ENCODE data around the gene OPCML. TPM values are rescaled to one million over a fixed set of nuclear protein-coding genes. Genes with fewer than 3 reads are reported as not detected.

The OPCML gene
- total and polyA plus RNA-seq, 7 experiments from 2014 or later, result not detected

DNA sequence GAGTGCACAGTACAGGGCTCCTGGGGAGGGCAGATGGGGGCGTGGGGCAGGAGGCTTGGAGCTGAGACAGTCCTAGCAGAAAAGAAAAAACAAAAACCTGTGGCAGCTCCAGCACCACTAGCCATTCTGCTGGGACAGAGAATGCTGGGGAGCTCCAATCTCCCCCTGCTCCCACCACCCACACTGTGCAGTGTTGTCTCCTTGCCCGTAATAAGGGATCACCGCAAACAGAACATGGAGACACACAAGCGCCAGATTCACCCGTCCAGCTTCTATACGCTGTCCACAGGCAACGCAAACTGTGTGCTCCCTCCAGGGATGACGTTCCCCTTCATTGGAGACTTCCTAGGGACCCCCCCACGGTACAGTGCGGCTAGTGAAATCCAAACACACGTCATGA, 31.4 kb downstream of the OPCML start:
- Histone ChIP-seq H3K36me3 (ENCODE audit: control insufficient read depth in 2 of 3, insufficient read depth in 3 of 3, low read length in 3 of 3) (no peaks in the 10 kb centered on the region), H3K4me1 (ENCODE audit: control insufficient read depth in 2 of 2, insufficient read depth in 2 of 2, low read length in 2 of 2) (no peaks in the 10 kb centered on the region), H3K9me3 (ENCODE audit: control insufficient read depth in 2 of 3, low read length in 3 of 3) (no peaks in the 10 kb centered on the region), H3K27ac (ENCODE audit: low read depth, low read length) (no peak overlapping the region), H3K27me3 (ENCODE audit: control insufficient read depth in 2 of 2, insufficient read depth in 2 of 2, low read length in 2 of 2) (no peaks in the 10 kb centered on the region), H3K4me3 (ENCODE audit: low read length) (no peak overlapping the region)
- intact Hi-C loops (cut with micrococcal nuclease), result no loop called here
- Mint-ChIP-seq H3K27ac (no peak overlapping the region), H3K4me1 (peaks cover 0 to 6% (median 0%) of the 10 kb centered on the region in 7 donors), H3K36me3 (peaks cover 0 to 4% (median 0%) of the 10 kb centered on the region in 5 donors), H3K27me3 (peaks cover 0 to 14% (median 0%) of the 10 kb centered on the region in 5 donors), H3K4me3 (no peak overlapping the region), H3K9me3 (peaks cover 0 to 9% (median 3%) of the 10 kb centered on the region in 11 donors)
- CTCF ChIA-PET, result no interaction called here
- ATAC-seq (no peak), DNase-seq (no peak)
- POLR2A ChIA-PET, result no interaction called here

DNA sequence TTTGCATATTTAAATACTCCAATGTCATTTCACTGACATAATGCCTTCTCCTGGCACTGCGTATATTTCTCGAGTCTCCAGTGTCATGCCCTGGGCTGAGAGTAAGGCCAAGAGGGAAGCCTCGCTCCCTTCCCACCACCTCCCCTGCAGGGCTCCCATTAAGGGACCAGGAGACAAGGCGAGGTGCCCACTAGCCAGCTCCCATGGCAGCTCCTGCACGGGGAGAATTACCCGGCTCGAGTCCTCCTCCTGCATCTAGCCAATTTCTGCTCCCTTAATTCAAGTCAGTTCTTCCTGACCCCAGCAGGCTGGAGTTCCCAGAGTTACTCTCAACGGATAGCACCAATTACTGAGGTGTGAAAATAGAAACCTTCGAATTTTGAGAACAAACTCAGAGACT, 31.9 kb downstream of the OPCML start:
- Mint-ChIP-seq H3K27ac (no peak overlapping the region), H3K4me1 (peaks cover 0 to 2% (median 0%) of the 10 kb centered on the region in 7 donors), H3K9me3 (peaks cover 0 to 9% (median 1%) of the 10 kb centered on the region in 11 donors), H3K36me3 (peaks cover 0 to 1% (median 0%) of the 10 kb centered on the region in 5 donors), H3K4me3 (no peak overlapping the region), H3K27me3 (peaks cover 0 to 10% (median 0%) of the 10 kb centered on the region in 5 donors)
- DNase-seq (no peak), ATAC-seq (no peak)
- POLR2A ChIA-PET, result no interaction called here
- no peaks in the 10 kb centered on the region for H3K9me3 ChIP-seq (ENCODE audit: control insufficient read depth in 2 of 3, low read length in 3 of 3)
- intact Hi-C loops (cut with micrococcal nuclease), result no loop called here
- CTCF ChIA-PET, result no interaction called here
- H3K36me3 ChIP-seq (ENCODE audit: control insufficient read depth in 2 of 3, insufficient read depth in 3 of 3, low read length in 3 of 3), result no peaks in the 10 kb centered on the region
- H3K27me3 ChIP-seq (ENCODE audit: control insufficient read depth in 2 of 2, insufficient read depth in 2 of 2, low read length in 2 of 2), result no peaks in the 10 kb centered on the region
- no peak overlapping the region for H3K27ac ChIP-seq (ENCODE audit: low read depth, low read length)
- H3K4me3 ChIP-seq (ENCODE audit: low read length), result no peak overlapping the region
- no peaks in the 10 kb centered on the region for H3K4me1 ChIP-seq (ENCODE audit: control insufficient read depth in 2 of 2, insufficient read depth in 2 of 2, low read length in 2 of 2)

DNA sequence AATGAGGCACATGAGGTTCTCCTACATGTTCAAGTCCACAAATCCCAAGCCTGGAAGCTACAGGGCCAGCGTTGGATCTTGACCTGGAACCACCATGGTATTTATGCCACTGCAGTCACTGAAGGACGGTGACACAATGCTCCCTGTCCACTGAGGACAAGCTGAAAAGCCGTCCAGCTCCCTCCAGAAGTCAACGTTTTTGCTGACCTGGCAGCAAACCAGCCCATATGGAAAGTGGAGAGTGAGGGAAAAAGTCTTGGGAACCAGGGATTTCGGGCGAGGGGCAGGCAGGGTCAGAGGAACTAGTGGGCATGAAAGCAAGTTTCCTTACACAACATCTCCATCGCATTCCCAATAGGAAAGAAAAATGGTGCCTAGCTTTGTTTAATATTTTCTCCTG, 33.3 kb downstream of the OPCML start:
- Histone ChIP-seq H3K36me3 (ENCODE audit: control insufficient read depth in 2 of 3, insufficient read depth in 3 of 3, low read length in 3 of 3) (no peaks in the 10 kb centered on the region), H3K4me3 (ENCODE audit: low read length) (no peak overlapping the region), H3K4me1 (ENCODE audit: control insufficient read depth in 2 of 2, insufficient read depth in 2 of 2, low read length in 2 of 2) (no peaks in the 10 kb centered on the region), H3K27me3 (ENCODE audit: control insufficient read depth in 2 of 2, insufficient read depth in 2 of 2, low read length in 2 of 2) (no peaks in the 10 kb centered on the region), H3K9me3 (ENCODE audit: control insufficient read depth in 2 of 3, low read length in 3 of 3) (no peaks in the 10 kb centered on the region), H3K27ac (ENCODE audit: low read depth, low read length) (no peak overlapping the region)
- POLR2A ChIA-PET, result no interaction called here
- no peaks in the 10 kb centered on the region for H3K4me1 Mint-ChIP-seq
- H3K4me3 Mint-ChIP-seq, result no peak overlapping the region
- H3K27me3 Mint-ChIP-seq, result peaks cover 0 to 4% (median 0%) of the 10 kb centered on the region in 5 donors
- intact Hi-C loops (cut with micrococcal nuclease), result no loop called here
- no peak for DNase-seq
- H3K27ac Mint-ChIP-seq, result no peak overlapping the region
- H3K36me3 Mint-ChIP-seq, result no peaks in the 10 kb centered on the region
- no peak for ATAC-seq
- H3K9me3 Mint-ChIP-seq, result peaks cover 0 to 9% (median 4%) of the 10 kb centered on the region in 11 donors
- CTCF ChIA-PET, result no interaction called here

DNA sequence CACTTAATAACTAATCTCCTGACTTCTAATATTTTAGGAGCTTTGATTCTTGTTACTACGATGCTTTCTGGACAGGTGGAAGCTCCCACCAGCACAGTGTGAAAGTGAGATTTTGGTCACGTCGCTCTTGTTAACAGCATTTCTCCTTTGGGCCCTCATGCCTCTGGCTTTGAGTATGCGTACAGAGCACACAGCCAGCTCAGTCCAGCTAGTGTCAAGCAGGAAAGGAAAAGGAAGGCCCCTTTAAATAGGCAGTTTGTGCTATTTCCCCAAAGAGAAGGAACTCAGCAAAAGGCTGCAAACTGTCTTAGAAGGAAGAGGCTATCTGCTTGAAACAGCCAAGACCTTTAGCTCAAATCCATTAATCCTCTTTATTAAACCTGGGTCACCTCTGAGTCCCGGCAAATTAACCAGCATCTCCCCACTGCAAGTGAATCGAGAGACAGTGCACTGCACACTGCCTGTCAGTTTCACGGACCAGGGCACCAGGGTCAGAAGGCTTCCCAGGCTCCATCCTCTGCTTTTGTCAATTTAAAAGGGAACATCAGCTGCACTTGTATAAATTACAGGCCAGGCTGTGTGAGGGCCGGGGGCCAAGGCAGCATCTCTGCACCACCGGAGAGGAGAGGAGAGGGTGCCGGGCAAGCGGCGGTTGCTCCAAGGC, 34.7 kb downstream of the OPCML start:
- ChIA-PET CTCF (no interaction called here), POLR2A (no interaction called here)
- no peak overlapping the region for H3K27ac ChIP-seq (ENCODE audit: low read depth, low read length)
- H3K36me3 Mint-ChIP-seq, result no peaks in the 10 kb centered on the region
- no peaks in the 10 kb centered on the region for H3K4me1 ChIP-seq (ENCODE audit: control insufficient read depth in 2 of 2, insufficient read depth in 2 of 2, low read length in 2 of 2)
- H3K27me3 Mint-ChIP-seq, result peaks cover 0 to 4% (median 0%) of the 10 kb centered on the region in 5 donors
- no peaks in the 10 kb centered on the region for H3K27me3 ChIP-seq (ENCODE audit: control insufficient read depth in 2 of 2, insufficient read depth in 2 of 2, low read length in 2 of 2)
- H3K4me3 Mint-ChIP-seq, result no peak overlapping the region
- no peak for ATAC-seq
- no peak overlapping the region for H3K4me3 ChIP-seq (ENCODE audit: low read length)
- DNase-seq, result no peak
- no peaks in the 10 kb centered on the region for H3K4me1 Mint-ChIP-seq
- H3K27ac Mint-ChIP-seq, result no peak overlapping the region
- H3K36me3 ChIP-seq (ENCODE audit: control insufficient read depth in 2 of 3, insufficient read depth in 3 of 3, low read length in 3 of 3), result no peaks in the 10 kb centered on the region
- H3K9me3 ChIP-seq (ENCODE audit: control insufficient read depth in 2 of 3, low read length in 3 of 3), result no peaks in the 10 kb centered on the region
- intact Hi-C loops (cut with micrococcal nuclease), result no loop called here
- H3K9me3 Mint-ChIP-seq, result peaks cover 0 to 10% (median 4%) of the 10 kb centered on the region in 11 donors

GRCh38 chr11:133492895-133493294, 39.4 kb downstream of the OPCML start:
- Mint-ChIP-seq H3K9me3 (peaks cover 6 to 25% (median 9%) of the 10 kb centered on the region in 11 donors), H3K4me3 (no peak overlapping the region), H3K27ac (no peak overlapping the region), H3K36me3 (no peaks in the 10 kb centered on the region), H3K27me3 (no peaks in the 10 kb centered on the region), H3K4me1 (no peaks in the 10 kb centered on the region)
- H3K9me3 ChIP-seq (ENCODE audit: control insufficient read depth in 2 of 3, low read length in 3 of 3), result no peaks in the 10 kb centered on the region
- H3K27ac ChIP-seq (ENCODE audit: low read depth, low read length), result no peak overlapping the region
- H3K4me1 ChIP-seq (ENCODE audit: control insufficient read depth in 2 of 2, insufficient read depth in 2 of 2, low read length in 2 of 2), result no peaks in the 10 kb centered on the region
- DNase-seq, result no peak
- H3K27me3 ChIP-seq (ENCODE audit: control insufficient read depth in 2 of 2, insufficient read depth in 2 of 2, low read length in 2 of 2), result no peaks in the 10 kb centered on the region
- POLR2A ChIA-PET, result no interaction called here
- H3K4me3 ChIP-seq (ENCODE audit: low read length), result no peak overlapping the region
- intact Hi-C loops (cut with micrococcal nuclease), result no loop called here
- CTCF ChIA-PET, result no interaction called here
- H3K36me3 ChIP-seq (ENCODE audit: control insufficient read depth in 2 of 3, insufficient read depth in 3 of 3, low read length in 3 of 3), result no peaks in the 10 kb centered on the region
- no peak for ATAC-seq

DNA sequence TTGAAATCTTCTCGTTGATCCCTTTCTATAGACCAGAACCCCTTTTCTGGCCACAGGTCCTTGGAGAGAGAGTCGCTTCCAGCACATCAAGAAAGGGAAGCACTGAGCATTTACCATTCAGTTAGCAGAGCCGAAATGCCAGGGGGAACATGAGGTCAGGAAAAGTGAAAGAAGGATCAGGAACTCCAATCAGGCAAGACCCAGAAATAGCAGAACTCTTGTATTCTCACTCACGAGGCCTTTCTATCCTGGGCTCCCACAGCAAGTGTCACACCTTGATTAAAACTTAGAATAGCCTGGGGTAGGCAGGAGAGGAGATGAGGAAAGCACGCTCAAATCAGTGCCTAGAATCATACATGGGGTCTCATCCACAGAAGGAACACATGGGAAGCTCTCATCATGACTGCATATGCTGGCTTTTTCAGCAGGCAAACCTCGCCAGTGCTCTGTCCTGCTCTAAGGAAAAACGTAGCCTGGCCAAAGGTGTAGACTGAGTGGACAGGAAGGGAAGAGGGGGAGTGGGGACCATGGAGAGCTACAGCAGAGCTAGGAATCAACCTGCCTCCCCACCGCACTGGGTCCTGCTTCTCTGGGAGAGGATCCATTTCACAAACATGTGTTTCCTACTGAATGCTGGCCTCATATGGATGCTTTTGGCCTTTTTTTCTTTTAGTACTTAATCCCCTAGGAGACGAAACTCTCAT, 40.5 kb downstream of the OPCML start:
- no peak for DNase-seq
- no peak overlapping the region for H3K27ac Mint-ChIP-seq
- intact Hi-C loops (cut with micrococcal nuclease), result no loop called here
- Histone ChIP-seq H3K27ac (ENCODE audit: low read depth, low read length) (no peak overlapping the region), H3K4me1 (ENCODE audit: control insufficient read depth in 2 of 2, insufficient read depth in 2 of 2, low read length in 2 of 2) (no peaks in the 10 kb centered on the region), H3K9me3 (ENCODE audit: control insufficient read depth in 2 of 3, low read length in 3 of 3) (no peaks in the 10 kb centered on the region), H3K27me3 (ENCODE audit: control insufficient read depth in 2 of 2, insufficient read depth in 2 of 2, low read length in 2 of 2) (no peaks in the 10 kb centered on the region), H3K4me3 (ENCODE audit: low read length) (no peak overlapping the region), H3K36me3 (ENCODE audit: control insufficient read depth in 2 of 3, insufficient read depth in 3 of 3, low read length in 3 of 3) (no peaks in the 10 kb centered on the region)
- no peak for ATAC-seq
- H3K36me3 Mint-ChIP-seq, result no peaks in the 10 kb centered on the region
- H3K27me3 Mint-ChIP-seq, result peaks cover 0 to 8% (median 0%) of the 10 kb centered on the region in 5 donors
- H3K4me1 Mint-ChIP-seq, result no peaks in the 10 kb centered on the region
- H3K4me3 Mint-ChIP-seq, result no peak overlapping the region
- POLR2A ChIA-PET, result no interaction called here
- CTCF ChIA-PET, result no interaction called here
- H3K9me3 Mint-ChIP-seq, result peaks cover 6 to 32% (median 8%) of the 10 kb centered on the region in 11 donors

DNA sequence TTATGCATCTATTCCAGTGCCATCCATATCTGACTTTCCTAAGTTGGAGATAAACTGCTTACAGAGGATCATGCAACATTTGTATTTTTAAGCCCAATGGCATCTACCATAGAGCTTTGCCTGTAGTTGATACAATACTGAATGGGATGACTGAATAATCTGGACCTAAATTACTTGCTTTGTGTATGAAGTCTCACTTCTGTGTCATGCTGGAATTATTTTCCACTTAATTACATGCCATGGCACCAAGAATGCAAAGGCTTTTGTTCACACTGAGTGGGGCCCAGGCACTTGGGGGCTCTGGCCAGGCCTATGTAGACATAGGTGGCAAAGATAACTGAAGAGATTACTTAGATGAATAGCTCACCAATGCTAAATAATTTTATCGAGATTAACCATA, 51.6 kb downstream of the OPCML start:
- Mint-ChIP-seq H3K4me3 (no peak overlapping the region), H3K27ac (no peak overlapping the region), H3K9me3 (peaks cover 0 to 32% (median 3%) of the 10 kb centered on the region in 11 donors), H3K36me3 (no peaks in the 10 kb centered on the region), H3K4me1 (no peaks in the 10 kb centered on the region), H3K27me3 (peaks cover 0 to 9% (median 0%) of the 10 kb centered on the region in 5 donors)
- Histone ChIP-seq H3K9me3 (ENCODE audit: control insufficient read depth in 2 of 3, low read length in 3 of 3) (no peaks in the 10 kb centered on the region), H3K36me3 (ENCODE audit: control insufficient read depth in 2 of 3, insufficient read depth in 3 of 3, low read length in 3 of 3) (no peaks in the 10 kb centered on the region), H3K4me3 (ENCODE audit: low read length) (no peak overlapping the region), H3K27me3 (ENCODE audit: control insufficient read depth in 2 of 2, insufficient read depth in 2 of 2, low read length in 2 of 2) (no peaks in the 10 kb centered on the region), H3K4me1 (ENCODE audit: control insufficient read depth in 2 of 2, insufficient read depth in 2 of 2, low read length in 2 of 2) (no peaks in the 10 kb centered on the region), H3K27ac (ENCODE audit: low read depth, low read length) (no peak overlapping the region)
- no peak for ATAC-seq
- CTCF ChIA-PET, result no interaction called here
- no peak for DNase-seq
- POLR2A ChIA-PET, result no interaction called here
- intact Hi-C loops (cut with micrococcal nuclease), result no loop called here

Measured in naive thymus-derived CD4-positive, alpha-beta T cell (primary cell).